Measurements from ENCODE around the gene SLAMF1.

GRCh38 chr1:160578175-160578524 is 68.7 kb downstream of the SLAMF1 start:
- no peak for TF ChIP-seq GATA2 (IDR thresholded peaks at IDR 0.05; ENCODE audit: low read depth, low read length)
- TF ChIP-seq GATA3 (IDR thresholded peaks at IDR 0.05; ENCODE audit: low read depth, low read length) = no peak
